Measurements from ENCODE around the gene LSAMP. TPM values are rescaled to one million over a fixed set of nuclear protein-coding genes. Genes with fewer than 3 reads are reported as not detected.
"Not testable (repeated sequence)": the region's sequence is repeated elsewhere in the genome, so short reads cannot be mapped to it uniquely, and the experiment has no call there.

Gene LSAMP
- total RNA-seq, 2 donors from 2014 or later: 1.7 to 2.1 TPM

DNA sequence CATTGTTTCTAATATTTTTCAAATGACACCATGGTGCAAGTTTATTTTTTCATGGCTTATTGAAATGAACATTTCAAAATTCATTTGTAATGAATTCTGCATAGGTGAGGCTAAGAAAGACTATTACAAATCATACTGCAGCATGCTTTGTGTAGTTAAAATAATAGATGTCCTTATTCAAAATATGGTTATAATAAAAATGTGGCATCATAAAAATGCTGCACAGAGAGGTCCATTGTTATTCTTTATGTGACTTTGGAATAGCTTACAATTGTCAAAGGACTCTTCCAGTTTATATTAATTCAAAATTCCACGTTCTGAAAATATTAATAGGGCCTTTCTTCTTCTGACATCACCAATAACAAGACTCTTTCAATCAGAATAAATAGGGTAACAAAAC is 599.3 kb downstream of the LSAMP start:
- Histone ChIP-seq H3K27me3 (no peaks in the 10 kb centered on the region), H3K4me3 (no peak overlapping the region), H3K9me3 (no peaks in the 10 kb centered on the region), H3K36me3 (no peaks in the 10 kb centered on the region), H3K4me1 (no peaks in the 10 kb centered on the region), H3K27ac (no peak overlapping the region)
- TF ChIP-seq, protein P1, sequence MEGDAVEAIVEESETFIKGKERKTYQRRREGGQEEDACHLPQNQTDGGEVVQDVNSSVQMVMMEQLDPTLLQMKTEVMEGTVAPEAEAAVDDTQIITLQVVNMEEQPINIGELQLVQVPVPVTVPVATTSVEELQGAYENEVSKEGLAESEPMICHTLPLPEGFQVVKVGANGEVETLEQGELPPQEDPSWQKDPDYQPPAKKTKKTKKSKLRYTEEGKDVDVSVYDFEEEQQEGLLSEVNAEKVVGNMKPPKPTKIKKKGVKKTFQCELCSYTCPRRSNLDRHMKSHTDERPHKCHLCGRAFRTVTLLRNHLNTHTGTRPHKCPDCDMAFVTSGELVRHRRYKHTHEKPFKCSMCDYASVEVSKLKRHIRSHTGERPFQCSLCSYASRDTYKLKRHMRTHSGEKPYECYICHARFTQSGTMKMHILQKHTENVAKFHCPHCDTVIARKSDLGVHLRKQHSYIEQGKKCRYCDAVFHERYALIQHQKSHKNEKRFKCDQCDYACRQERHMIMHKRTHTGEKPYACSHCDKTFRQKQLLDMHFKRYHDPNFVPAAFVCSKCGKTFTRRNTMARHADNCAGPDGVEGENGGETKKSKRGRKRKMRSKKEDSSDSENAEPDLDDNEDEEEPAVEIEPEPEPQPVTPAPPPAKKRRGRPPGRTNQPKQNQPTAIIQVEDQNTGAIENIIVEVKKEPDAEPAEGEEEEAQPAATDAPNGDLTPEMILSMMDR (IDR thresholded peaks at IDR 0.05): no peak
- DNase-seq (ENCODE audit: low spot score): no peak

DNA sequence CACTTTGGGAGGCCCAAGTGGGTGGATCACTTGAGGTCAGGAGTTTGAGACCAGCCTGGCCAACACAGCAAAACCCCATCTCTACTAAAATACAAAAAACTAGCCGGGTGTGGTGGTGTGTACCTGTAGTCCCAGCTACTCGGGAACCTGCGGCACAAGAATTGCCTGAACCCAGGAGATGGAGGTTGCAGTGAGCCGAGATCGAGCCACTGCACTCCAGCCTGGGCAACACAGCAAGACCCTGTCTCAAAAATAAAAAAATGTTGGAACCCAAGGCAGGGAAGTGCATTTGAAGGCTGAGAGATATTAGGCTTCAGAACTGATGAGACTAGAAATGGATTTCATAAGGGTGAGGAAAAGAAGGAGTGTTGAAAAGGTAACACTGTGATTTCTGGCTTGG is 600.6 kb downstream of the LSAMP start:
- H3K36me3 ChIP-seq; DNase-seq (ENCODE audit: low spot score); H3K27me3 ChIP-seq; H3K4me3 ChIP-seq; H3K4me1 ChIP-seq; H3K9me3 ChIP-seq; H3K27ac ChIP-seq: not testable (repeated sequence)

DNA sequence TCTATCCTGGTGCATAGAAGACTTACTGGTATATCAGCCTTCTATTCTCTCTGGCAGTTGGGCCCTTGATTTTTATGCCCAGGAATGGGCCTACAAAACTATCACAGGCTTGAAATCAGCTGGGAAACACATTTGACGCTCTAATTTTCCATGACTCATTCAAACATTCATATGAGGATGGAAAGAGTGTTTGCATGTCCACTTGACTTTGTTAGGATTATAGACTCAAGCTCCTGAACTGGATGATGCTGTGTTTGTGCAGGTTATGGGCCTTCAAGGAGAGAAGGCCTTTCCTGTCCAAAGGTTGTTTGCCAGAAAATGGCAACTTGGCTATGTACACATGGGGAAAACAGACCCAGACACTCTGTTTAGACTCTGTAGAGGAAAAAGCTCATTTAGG is 602.1 kb downstream of the LSAMP start:
- no peak overlapping the region for H3K4me3 ChIP-seq
- no peak overlapping the region for H3K27ac ChIP-seq
- no peaks in the 10 kb centered on the region for H3K4me1 ChIP-seq
- no peak for DNase-seq (ENCODE audit: low spot score)
- no peaks in the 10 kb centered on the region for H3K27me3 ChIP-seq
- H3K9me3 ChIP-seq: no peaks in the 10 kb centered on the region
- TF ChIP-seq, protein P1 (IDR thresholded peaks at IDR 0.05): no peak
- no peaks in the 10 kb centered on the region for H3K36me3 ChIP-seq

DNA sequence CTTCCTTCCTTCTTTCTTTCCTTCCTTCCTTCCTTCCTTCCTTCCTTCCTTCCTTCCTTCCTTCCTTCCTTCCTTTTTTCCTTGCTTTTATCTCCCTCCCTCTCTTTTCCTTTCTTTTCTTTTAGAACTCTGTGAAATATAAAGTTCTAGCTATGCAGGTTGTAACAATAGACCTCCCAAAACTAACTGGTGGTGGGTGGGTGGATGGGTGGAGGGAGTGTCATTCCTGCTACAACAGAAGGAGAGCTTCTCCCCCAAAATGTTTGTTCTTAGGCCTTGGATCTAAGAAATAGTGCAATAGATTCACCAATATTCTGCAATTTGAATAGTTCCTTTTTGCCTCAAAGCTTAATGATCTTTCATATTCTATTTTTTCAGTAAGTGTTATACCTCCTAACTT is 606.0 kb downstream of the LSAMP start:
- TF ChIP-seq, protein P1 (IDR thresholded peaks at IDR 0.05): no peak
- H3K27ac ChIP-seq: no peak overlapping the region
- no peak overlapping the region for H3K4me3 ChIP-seq
- no peaks in the 10 kb centered on the region for H3K9me3 ChIP-seq
- H3K4me1 ChIP-seq: no peaks in the 10 kb centered on the region
- no peak for DNase-seq (ENCODE audit: low spot score)
- H3K36me3 ChIP-seq: no peaks in the 10 kb centered on the region
- H3K27me3 ChIP-seq: no peaks in the 10 kb centered on the region

DNA sequence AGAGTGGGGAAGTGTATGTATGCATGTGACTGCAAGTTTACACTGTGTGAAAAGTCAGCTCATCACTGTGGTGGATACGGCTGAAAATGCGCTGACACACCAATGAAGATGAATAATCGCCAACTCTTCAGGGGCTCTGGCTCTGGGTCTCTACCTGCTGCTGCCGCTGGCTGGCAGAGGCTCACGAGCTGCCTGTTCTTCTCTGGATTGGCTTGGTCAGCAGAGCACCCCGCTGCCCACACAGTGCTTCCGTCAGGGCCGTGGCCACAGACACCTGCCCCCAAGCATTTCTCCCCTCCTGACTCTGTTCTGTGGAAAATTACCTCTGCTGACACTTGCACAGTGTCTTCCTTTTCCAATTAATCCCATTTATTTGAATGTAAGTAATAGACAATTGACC is 606.5 kb downstream of the LSAMP start:
- Histone ChIP-seq H3K27me3 (no peaks in the 10 kb centered on the region), H3K4me3 (no peak overlapping the region), H3K4me1 (no peaks in the 10 kb centered on the region), H3K9me3 (no peaks in the 10 kb centered on the region), H3K27ac (no peak overlapping the region), H3K36me3 (no peaks in the 10 kb centered on the region)
- DNase-seq (ENCODE audit: low spot score): no peak
- TF ChIP-seq, protein P1 (IDR thresholded peaks at IDR 0.05): no peak

DNA sequence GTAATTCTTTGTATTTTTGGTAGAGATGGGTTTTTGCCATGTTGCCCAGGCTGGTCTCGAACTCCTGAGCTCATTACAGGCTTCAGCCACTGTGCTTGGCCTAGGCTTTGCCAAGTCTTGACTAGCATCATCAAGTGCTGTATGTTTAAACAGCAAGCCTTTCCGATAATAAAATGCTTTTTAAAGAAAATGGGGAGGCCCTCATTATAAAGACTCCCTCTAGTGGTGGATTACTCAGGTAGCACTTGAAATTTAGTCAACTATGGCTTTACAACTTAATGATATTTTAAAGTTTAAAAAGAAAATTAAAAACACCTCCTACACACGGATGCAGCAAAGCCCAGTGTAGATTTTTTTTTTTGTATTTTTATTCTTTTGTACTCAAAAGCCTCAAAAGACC is 608.3 kb downstream of the LSAMP start:
- no peaks in the 10 kb centered on the region for H3K36me3 ChIP-seq
- H3K27me3 ChIP-seq: no peaks in the 10 kb centered on the region
- TF ChIP-seq, protein P1 (IDR thresholded peaks at IDR 0.05): peak in 1 of 2 donors; percentile 61
- no peak overlapping the region for H3K27ac ChIP-seq
- no peak overlapping the region for H3K4me3 ChIP-seq
- no peaks in the 10 kb centered on the region for H3K9me3 ChIP-seq
- no peaks in the 10 kb centered on the region for H3K4me1 ChIP-seq
- DNase-seq (ENCODE audit: low spot score): no peak

All from right atrium auricular region (tissue), 2 donors.